PC-9 (cell line): Measurements from ENCODE around the gene ZCCHC8.

Experiments
- EZH2 ChIP-seq: fragments of 200-600 bp; sonication (generic); IDR thresholded peaks from 2 replicates; pipeline ENCODE4 v1.8.0; 2017; ENCODE audit warnings: antibody characterized with exemption, low read depth
- TF ChIP-seq, protein P1 (sequence below): fragments of 200-600 bp; sonication (generic); conservative IDR thresholded peaks from 2 replicates; pipeline ENCODE4 v1.6.1; 2017; ENCODE audit warnings: mixed run types, antibody characterized with exemption, mild to moderate bottlenecking, moderate library complexity

GRCh38 chr12:122457627-122458026 is 43.1 kb downstream of the ZCCHC8 start:
- TF ChIP-seq, protein P1, sequence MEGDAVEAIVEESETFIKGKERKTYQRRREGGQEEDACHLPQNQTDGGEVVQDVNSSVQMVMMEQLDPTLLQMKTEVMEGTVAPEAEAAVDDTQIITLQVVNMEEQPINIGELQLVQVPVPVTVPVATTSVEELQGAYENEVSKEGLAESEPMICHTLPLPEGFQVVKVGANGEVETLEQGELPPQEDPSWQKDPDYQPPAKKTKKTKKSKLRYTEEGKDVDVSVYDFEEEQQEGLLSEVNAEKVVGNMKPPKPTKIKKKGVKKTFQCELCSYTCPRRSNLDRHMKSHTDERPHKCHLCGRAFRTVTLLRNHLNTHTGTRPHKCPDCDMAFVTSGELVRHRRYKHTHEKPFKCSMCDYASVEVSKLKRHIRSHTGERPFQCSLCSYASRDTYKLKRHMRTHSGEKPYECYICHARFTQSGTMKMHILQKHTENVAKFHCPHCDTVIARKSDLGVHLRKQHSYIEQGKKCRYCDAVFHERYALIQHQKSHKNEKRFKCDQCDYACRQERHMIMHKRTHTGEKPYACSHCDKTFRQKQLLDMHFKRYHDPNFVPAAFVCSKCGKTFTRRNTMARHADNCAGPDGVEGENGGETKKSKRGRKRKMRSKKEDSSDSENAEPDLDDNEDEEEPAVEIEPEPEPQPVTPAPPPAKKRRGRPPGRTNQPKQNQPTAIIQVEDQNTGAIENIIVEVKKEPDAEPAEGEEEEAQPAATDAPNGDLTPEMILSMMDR = no peak
- no peak for TF ChIP-seq EZH2
